Left lung (tissue), 10 donors: ENCODE measurements around the gene ADAMTS12. TPM values are rescaled to one million over a fixed set of nuclear protein-coding genes. Genes with fewer than 3 reads are reported as not detected.

Experiments used
- ATAC-seq: fragments of 200-7000 bp; cut with Tn5 transposase; one replicate; pipeline ENCODE4 v1.9.1; 2020; ENCODE audit warnings: moderate library complexity
- DNase-seq, 4 donors: peaks; one replicate each; pipeline ENCODE4 v3.0.0-alpha.2; 2013 to 2020
- H3K27ac ChIP-seq, 2 donors: fragments of 200-600 bp; sonication (generic) in 1 of 2; one replicate each; pipeline versions ENCODE4 v1.5.0 to v1.8.0; 2020 to 2021
- H3K27me3 ChIP-seq, 2 donors: fragments of 200-600 bp; sonication (generic) in 1 of 2; one replicate each; pipeline versions ENCODE4 v1.5.0 to v1.8.0; 2020 to 2021
- H3K36me3 ChIP-seq, 2 donors: fragments of 200-600 bp; sonication (generic) in 1 of 2; one replicate each; pipeline versions ENCODE4 v1.5.0 to v1.8.0; 2020 to 2021
- H3K4me1 ChIP-seq, 2 donors: fragments of 200-600 bp; one replicate each; pipeline ENCODE4 v1.8.0; 2021
- H3K4me3 ChIP-seq, 2 donors: fragments of 200-600 bp; sonication (generic) in 1 of 2; one replicate each; pipeline versions ENCODE4 v1.5.0 to v1.8.0; 2020 to 2021; ENCODE audit warnings: mild to moderate bottlenecking in 1 of 2
- H3K9me3 ChIP-seq, 2 donors: fragments of 200-600 bp; sonication (generic) in 1 of 2; one replicate each; pipeline versions ENCODE4 v1.5.0 to v1.8.0; 2020 to 2021
- intact Hi-C, 2 donors: fragments of 100-400 bp; cut with DNase I; formaldehyde crosslinking; loops; one replicate each; pipeline versions ENCODE4 v1.11.2 to v1.14.2; 2022
- polyA plus RNA-seq, 6 donors: library from polyadenylated mRNA; unstranded; fragments of 120-200 nt; gene quantifications; one replicate each; pipeline ENCODE4 v1.2.1, GENCODE V29; 2013; ENCODE audit not compliant: insufficient read length in 6 of 6
- total RNA-seq, 2 donors: library from RNA; stranded (reverse); fragmentation: NEBNext Ultra II Directional; extraction: Animal tissue kit (Norgen Biotek cat#: 25700); gene quantifications; one replicate each; pipeline ENCODE4 v1.2.1, GENCODE V29; 2021
- TF ChIP-seq, protein P1 (sequence below), 2 donors: fragments of 200-600 bp; sonication (generic) in 1 of 2; IDR thresholded peaks; one replicate each; pipeline versions ENCODE4 v1.5.0 to v1.8.0; 2021; ENCODE audit warnings: antibody characterized with exemption in 2 of 2
- donor health status: DM: no; HTN: yes; CAD: no.
- donor health status: DM: no; HTN: no; CAD: no.

ADAMTS12 gene
- total and polyA plus RNA-seq, 8 donors: 11.6 to 59.1 (median 52.1) TPM

- H3K4me3 ChIP-seq: no peak overlapping the region
- intact Hi-C loops: no loop called here
- ATAC-seq (no peak), DNase-seq (no peak)
- H3K27me3 ChIP-seq: no peaks in the 10 kb centered on the region
- TF ChIP-seq, protein P1, sequence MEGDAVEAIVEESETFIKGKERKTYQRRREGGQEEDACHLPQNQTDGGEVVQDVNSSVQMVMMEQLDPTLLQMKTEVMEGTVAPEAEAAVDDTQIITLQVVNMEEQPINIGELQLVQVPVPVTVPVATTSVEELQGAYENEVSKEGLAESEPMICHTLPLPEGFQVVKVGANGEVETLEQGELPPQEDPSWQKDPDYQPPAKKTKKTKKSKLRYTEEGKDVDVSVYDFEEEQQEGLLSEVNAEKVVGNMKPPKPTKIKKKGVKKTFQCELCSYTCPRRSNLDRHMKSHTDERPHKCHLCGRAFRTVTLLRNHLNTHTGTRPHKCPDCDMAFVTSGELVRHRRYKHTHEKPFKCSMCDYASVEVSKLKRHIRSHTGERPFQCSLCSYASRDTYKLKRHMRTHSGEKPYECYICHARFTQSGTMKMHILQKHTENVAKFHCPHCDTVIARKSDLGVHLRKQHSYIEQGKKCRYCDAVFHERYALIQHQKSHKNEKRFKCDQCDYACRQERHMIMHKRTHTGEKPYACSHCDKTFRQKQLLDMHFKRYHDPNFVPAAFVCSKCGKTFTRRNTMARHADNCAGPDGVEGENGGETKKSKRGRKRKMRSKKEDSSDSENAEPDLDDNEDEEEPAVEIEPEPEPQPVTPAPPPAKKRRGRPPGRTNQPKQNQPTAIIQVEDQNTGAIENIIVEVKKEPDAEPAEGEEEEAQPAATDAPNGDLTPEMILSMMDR (IDR thresholded peaks at IDR 0.05): no peak
- no peaks in the 10 kb centered on the region for H3K4me1 ChIP-seq
- no peak overlapping the region for H3K27ac ChIP-seq
- H3K36me3 ChIP-seq: no peaks in the 10 kb centered on the region
- no peaks in the 10 kb centered on the region for H3K9me3 ChIP-seq
Measured at GRCh38 chr5:33850100-33850594, 41.6 kb downstream of the ADAMTS12 start.

GRCh38 chr5:33848554-33848953, 43.2 kb downstream of the ADAMTS12 start:
- DNase-seq: no peak
- H3K36me3 ChIP-seq: no peaks in the 10 kb centered on the region
- no peaks in the 10 kb centered on the region for H3K4me1 ChIP-seq
- intact Hi-C loops: no loop called here
- TF ChIP-seq, protein P1 (IDR thresholded peaks at IDR 0.05): no peak
- H3K4me3 ChIP-seq: no peak overlapping the region
- no peaks in the 10 kb centered on the region for H3K27me3 ChIP-seq
- H3K9me3 ChIP-seq: peaks cover 0 to 2% of the 10 kb centered on the region in 2 donors
- H3K27ac ChIP-seq: no peak overlapping the region
- no peak for ATAC-seq

- no peak for ATAC-seq
- no peaks in the 10 kb centered on the region for H3K27me3 ChIP-seq
- intact Hi-C loops: no loop called here
- H3K36me3 ChIP-seq: no peaks in the 10 kb centered on the region
- peaks cover 0 to 3% of the 10 kb centered on the region in 2 donors for H3K9me3 ChIP-seq
- TF ChIP-seq, protein P1 (IDR thresholded peaks at IDR 0.05): no peak
- no peak overlapping the region for H3K27ac ChIP-seq
- DNase-seq: peak in 1 of 4 donors; percentile 37
- H3K4me3 ChIP-seq: no peak overlapping the region
- H3K4me1 ChIP-seq: no peaks in the 10 kb centered on the region
Measured at GRCh38 chr5:33846851-33847250, 44.9 kb downstream of the ADAMTS12 start.

DNA sequence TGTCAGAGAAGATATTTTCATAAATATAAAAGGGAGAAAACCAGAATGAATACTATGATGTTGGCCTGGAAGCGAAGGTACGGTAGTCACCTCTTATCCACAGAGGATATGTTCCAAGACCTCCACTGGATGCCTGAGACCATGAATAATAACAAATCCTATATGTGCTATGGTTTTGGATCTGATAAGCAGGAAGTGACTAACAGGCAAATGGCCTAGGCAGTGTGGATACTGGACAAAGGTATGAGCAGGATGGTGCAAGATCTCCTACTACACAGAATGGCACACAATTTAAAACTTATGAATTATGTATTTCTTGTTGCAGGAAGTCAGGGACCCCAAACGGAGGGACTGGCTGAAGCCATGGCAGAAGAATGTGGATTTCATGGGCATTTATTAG, 48.2 kb downstream of the ADAMTS12 start:
- intact Hi-C loops: no loop called here
- Histone ChIP-seq H3K4me1 (no peaks in the 10 kb centered on the region), H3K4me3 (no peak overlapping the region), H3K27me3 (no peaks in the 10 kb centered on the region), H3K27ac (no peak overlapping the region), H3K9me3 (peaks cover 0 to 3% of the 10 kb centered on the region in 2 donors), H3K36me3 (no peaks in the 10 kb centered on the region)
- no peak for ATAC-seq
- no peak for DNase-seq
- TF ChIP-seq, protein P1 (IDR thresholded peaks at IDR 0.05): no peak

DNA sequence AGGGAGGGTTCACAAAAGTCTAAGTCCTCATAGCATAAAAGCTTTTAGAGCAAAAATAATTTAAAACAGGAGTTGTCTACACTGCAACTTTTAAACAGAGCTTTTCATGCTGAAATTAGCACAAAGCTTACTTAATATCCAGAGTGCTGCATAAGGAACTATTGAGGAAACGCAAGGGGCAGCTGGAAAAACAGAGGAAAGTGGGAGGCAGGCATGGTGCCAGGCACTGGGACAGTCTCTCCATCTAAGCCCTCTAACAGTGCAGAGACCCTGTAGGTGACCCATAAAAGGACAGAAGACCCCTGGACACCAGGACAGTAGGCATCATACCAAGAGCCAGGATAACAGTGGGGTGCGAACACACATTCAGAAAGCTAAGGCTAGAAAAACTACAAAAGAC, 49.3 kb downstream of the ADAMTS12 start:
- no peak for ATAC-seq
- TF ChIP-seq, protein P1 (IDR thresholded peaks at IDR 0.05): no peak
- no peak overlapping the region for H3K4me3 ChIP-seq
- H3K27ac ChIP-seq: no peak overlapping the region
- H3K36me3 ChIP-seq: no peaks in the 10 kb centered on the region
- peaks cover 0 to 3% of the 10 kb centered on the region in 2 donors for H3K9me3 ChIP-seq
- no peaks in the 10 kb centered on the region for H3K27me3 ChIP-seq
- no peak for DNase-seq
- intact Hi-C loops: no loop called here
- no peaks in the 10 kb centered on the region for H3K4me1 ChIP-seq
